ENCODE results near the gene WDR6.

The WDR6 gene

GRCh38 chr3:48983096-48983495 is 24.1 kb upstream of the WDR6 start:
- TF ChIP-seq FOXP2 (optimal IDR thresholded peaks at IDR 0.05; ENCODE audit: borderline replicate concordance, extremely low read depth, extremely low read length, insufficient read depth) (no peak), TAF1 (IDR thresholded peaks at IDR 0.05; ENCODE audit: borderline replicate concordance, insufficient read depth, low read length) (no peak), POLR2AphosphoS5 (IDR thresholded peaks at IDR 0.05; ENCODE audit: low read depth, low read length) (no peak), SIN3A (IDR thresholded peaks at IDR 0.05; ENCODE audit: borderline replicate concordance, insufficient read depth, low read length) (no peak)
- TF ChIP-seq, protein P1, sequence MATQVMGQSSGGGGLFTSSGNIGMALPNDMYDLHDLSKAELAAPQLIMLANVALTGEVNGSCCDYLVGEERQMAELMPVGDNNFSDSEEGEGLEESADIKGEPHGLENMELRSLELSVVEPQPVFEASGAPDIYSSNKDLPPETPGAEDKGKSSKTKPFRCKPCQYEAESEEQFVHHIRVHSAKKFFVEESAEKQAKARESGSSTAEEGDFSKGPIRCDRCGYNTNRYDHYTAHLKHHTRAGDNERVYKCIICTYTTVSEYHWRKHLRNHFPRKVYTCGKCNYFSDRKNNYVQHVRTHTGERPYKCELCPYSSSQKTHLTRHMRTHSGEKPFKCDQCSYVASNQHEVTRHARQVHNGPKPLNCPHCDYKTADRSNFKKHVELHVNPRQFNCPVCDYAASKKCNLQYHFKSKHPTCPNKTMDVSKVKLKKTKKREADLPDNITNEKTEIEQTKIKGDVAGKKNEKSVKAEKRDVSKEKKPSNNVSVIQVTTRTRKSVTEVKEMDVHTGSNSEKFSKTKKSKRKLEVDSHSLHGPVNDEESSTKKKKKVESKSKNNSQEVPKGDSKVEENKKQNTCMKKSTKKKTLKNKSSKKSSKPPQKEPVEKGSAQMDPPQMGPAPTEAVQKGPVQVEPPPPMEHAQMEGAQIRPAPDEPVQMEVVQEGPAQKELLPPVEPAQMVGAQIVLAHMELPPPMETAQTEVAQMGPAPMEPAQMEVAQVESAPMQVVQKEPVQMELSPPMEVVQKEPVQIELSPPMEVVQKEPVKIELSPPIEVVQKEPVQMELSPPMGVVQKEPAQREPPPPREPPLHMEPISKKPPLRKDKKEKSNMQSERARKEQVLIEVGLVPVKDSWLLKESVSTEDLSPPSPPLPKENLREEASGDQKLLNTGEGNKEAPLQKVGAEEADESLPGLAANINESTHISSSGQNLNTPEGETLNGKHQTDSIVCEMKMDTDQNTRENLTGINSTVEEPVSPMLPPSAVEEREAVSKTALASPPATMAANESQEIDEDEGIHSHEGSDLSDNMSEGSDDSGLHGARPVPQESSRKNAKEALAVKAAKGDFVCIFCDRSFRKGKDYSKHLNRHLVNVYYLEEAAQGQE (IDR thresholded peaks at IDR 0.05; ENCODE audit: insufficient read depth in 1 of 2, low read depth in 2 of 2, low read length in 2 of 2), result no peak

DNA sequence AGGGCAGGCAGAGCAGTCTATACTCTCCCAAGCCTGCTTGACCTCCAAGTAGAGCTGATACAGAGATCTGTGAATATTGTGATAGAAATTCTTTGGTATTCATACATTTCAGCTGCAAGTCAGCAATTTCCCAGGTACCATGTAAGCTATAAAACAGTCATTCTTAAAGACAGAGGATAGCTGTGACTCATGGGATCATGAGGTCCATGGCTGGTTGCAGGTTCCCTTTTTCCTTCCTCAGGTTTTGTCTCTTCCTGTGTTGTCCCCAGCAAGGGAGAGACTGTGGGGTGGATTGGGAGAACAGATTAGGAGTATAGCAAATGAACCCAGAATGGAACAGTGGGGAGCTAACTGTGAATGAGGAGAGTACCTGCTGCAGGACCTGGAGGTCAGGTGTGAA is 22.5 kb upstream of the WDR6 start:
- no peak for TF ChIP-seq POLR2AphosphoS5 (IDR thresholded peaks at IDR 0.05; ENCODE audit: low read depth, low read length)
- TF ChIP-seq, protein P1 (IDR thresholded peaks at IDR 0.05; ENCODE audit: insufficient read depth in 1 of 2, low read depth in 2 of 2, low read length in 2 of 2), result no peak
- TF ChIP-seq TAF1 (IDR thresholded peaks at IDR 0.05; ENCODE audit: borderline replicate concordance, insufficient read depth, low read length), result no peak
- no peak for TF ChIP-seq FOXP2 (optimal IDR thresholded peaks at IDR 0.05; ENCODE audit: borderline replicate concordance, extremely low read depth, extremely low read length, insufficient read depth)
- no peak for TF ChIP-seq SIN3A (IDR thresholded peaks at IDR 0.05; ENCODE audit: borderline replicate concordance, insufficient read depth, low read length)

DNA sequence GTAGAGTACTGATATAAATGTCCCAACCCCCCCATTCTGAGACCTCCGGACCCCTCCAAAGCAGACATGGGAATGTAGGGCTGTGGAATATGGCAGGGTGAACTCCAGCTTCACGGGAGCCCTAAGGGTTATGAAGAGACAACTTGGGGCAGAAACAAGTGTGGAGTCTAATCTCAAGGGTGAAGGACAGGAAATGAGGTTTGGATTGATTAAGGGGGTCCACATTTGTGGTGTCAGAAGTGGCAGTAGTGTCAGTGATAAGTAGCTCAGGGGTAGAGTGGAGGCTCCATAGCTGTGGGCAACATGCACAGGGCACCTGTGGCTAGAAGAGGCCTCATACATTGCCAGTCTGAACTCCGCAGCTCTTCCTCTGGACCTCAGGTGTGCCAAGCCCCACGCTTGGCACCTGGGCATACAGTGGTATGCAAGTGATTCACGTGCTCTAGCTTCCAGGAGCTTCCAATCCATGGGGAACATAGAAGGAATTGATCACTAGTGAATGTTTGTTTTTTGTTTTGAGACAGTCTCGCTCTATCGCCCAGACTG is 21.3 kb upstream of the WDR6 start:
- TF ChIP-seq SIN3A (IDR thresholded peaks at IDR 0.05; ENCODE audit: borderline replicate concordance, insufficient read depth, low read length) (no peak), POLR2AphosphoS5 (IDR thresholded peaks at IDR 0.05; ENCODE audit: low read depth, low read length) (no peak), TAF1 (IDR thresholded peaks at IDR 0.05; ENCODE audit: borderline replicate concordance, insufficient read depth, low read length) (no peak), FOXP2 (optimal IDR thresholded peaks at IDR 0.05; ENCODE audit: borderline replicate concordance, extremely low read depth, extremely low read length, insufficient read depth) (no peak)
- TF ChIP-seq, protein P1 (IDR thresholded peaks at IDR 0.05; ENCODE audit: insufficient read depth in 1 of 2, low read depth in 2 of 2, low read length in 2 of 2), result no peak

DNA sequence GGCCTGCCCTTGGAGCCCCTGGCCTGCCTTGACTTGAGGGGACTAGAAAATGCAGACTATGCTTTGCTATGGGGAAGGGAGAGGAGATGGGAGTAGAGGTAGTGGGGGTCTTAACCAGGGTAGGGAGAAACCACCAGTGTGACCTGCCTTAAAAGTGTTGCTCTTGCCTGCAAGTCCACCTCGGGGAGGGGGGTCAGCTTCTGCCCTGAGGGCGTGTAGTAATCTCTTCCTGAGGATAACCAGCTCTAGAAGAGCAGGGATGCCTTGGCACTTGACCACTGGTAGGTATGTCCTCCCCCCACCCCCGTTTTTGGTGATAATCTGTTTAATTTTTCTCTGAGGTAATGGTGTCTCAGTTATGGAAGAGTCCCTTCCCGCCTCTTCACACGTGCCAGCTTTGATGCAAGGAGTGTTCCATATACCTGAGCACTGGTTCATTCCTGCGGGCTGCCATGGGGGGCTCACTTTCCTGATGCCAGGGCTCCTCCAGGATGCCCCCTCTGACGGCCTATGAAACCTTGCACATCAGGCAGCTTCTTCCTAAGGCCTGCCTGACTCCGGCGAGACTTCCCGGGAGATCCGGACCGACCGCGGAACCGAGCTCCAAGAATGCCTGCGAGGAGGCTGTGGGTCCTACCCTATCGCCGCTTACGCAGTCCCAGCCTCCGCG is 17.9 kb upstream of the WDR6 start:
- no peak for TF ChIP-seq SIN3A (IDR thresholded peaks at IDR 0.05; ENCODE audit: borderline replicate concordance, insufficient read depth, low read length)
- TF ChIP-seq, protein P1 (IDR thresholded peaks at IDR 0.05; ENCODE audit: insufficient read depth in 1 of 2, low read depth in 2 of 2, low read length in 2 of 2), result no peak
- no peak for TF ChIP-seq TAF1 (IDR thresholded peaks at IDR 0.05; ENCODE audit: borderline replicate concordance, insufficient read depth, low read length)
- TF ChIP-seq FOXP2 (optimal IDR thresholded peaks at IDR 0.05; ENCODE audit: borderline replicate concordance, extremely low read depth, extremely low read length, insufficient read depth), result no peak
- no peak for TF ChIP-seq POLR2AphosphoS5 (IDR thresholded peaks at IDR 0.05; ENCODE audit: low read depth, low read length)
